Measurements from ENCODE around the gene PRDM16. TPM values are rescaled to one million over a fixed set of nuclear protein-coding genes. Genes with fewer than 3 reads are reported as not detected.

PRDM16 gene
- polyA plus RNA-seq, 3 donors, result not detected

DNA sequence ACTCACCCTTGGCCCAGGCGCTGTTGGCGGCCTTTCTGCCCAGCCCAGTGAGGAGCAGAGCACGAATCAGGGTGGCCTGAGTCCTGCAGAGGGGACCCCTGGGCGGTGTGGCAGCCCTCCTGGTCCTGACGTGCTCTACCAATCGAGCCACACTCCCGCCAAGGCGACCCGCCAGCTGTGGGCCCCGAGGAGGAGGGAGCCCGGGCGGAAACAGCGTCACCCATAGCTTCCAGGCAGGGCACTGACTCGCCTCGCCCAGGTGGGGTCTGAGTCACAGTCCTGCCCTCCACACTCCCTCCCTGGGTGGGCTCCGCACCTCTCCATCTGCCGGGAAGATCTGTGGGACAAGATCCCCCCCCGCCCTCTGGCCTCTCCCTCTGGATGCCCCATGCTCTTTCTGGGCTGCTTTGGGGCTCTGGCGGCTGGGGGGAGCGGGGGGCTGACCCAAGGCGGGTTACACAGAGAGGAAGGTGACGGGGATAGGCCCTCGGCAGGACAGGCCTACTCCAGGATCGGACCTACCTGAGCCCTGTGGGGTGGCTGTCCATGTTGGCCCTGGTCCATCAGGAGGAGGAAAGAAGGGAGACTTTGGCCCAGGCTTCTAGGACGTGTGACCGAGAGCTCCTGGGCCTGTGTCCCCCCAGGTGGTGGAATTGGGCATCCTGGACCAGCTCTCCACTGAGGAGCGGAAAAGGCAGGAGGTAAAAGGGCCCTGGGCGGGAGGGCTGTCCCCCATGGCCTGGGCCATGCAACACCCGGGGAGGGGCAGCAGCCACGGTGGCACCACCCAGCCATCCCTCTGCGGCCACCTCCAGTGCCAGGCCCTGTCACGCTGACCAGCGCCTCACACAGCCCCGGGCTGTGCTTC, 399.5 kb downstream of the PRDM16 start:
- Histone ChIP-seq H3K4me1 (ENCODE audit: control insufficient read depth in 1 of 2, insufficient read depth in 2 of 2, low read length in 2 of 2) (no peaks in the 10 kb centered on the region), H3K4me3 (replicated peaks in 1 of 3; ENCODE audit: low read depth in 2 of 3, low read length in 3 of 3) (no peak overlapping the region), H3K27ac (ENCODE audit: low read depth in 1 of 2, low read length in 2 of 2) (no peak overlapping the region), H4K20me1 (ENCODE audit: insufficient read depth, low read length) (no peaks in the 10 kb centered on the region), H3K4me2 (replicated peaks; ENCODE audit: extremely low read depth, low read length, poor library complexity, severe bottlenecking) (no peak overlapping the region), H3K9me3 (replicated peaks in 1 of 2; ENCODE audit: control insufficient read depth in 1 of 2, insufficient read depth in 1 of 2, low read length in 2 of 2) (no peaks in the 10 kb centered on the region), H3K36me3 (replicated peaks in 1 of 2; ENCODE audit: control insufficient read depth in 1 of 2, insufficient read depth in 2 of 2, low read length in 2 of 2) (no peaks in the 10 kb centered on the region), H2AFZ (ENCODE audit: insufficient read depth, low read depth, low read length, poor library complexity, severe bottlenecking) (no peak overlapping the region), H3K27me3 (ENCODE audit: control insufficient read depth in 2 of 2, insufficient read depth in 2 of 2, low read length in 2 of 2) (no peaks in the 10 kb centered on the region), H3K9ac (ENCODE audit: insufficient read depth, low read length, poor library complexity, severe bottlenecking) (no peak overlapping the region), H3K79me2 (ENCODE audit: insufficient read depth, low read length) (no peaks in the 10 kb centered on the region)
- no peak for DNase-seq
- Mint-ChIP-seq H3K4me3 (no peak overlapping the region), H3K4me1 (no peaks in the 10 kb centered on the region), H3K36me3 (no peaks in the 10 kb centered on the region), H3K27me3 (ENCODE audit: low read depth in 3 of 3) (peaks cover 2 to 5% (median 4%) of the 10 kb centered on the region in 3 donors), H3K27ac (no peak overlapping the region), H3K9me3 (peaks cover 0 to 1% (median 0%) of the 10 kb centered on the region in 7 donors)
- intact Hi-C loops (cut with micrococcal nuclease), result no loop called here
- TF ChIP-seq, protein P1, sequence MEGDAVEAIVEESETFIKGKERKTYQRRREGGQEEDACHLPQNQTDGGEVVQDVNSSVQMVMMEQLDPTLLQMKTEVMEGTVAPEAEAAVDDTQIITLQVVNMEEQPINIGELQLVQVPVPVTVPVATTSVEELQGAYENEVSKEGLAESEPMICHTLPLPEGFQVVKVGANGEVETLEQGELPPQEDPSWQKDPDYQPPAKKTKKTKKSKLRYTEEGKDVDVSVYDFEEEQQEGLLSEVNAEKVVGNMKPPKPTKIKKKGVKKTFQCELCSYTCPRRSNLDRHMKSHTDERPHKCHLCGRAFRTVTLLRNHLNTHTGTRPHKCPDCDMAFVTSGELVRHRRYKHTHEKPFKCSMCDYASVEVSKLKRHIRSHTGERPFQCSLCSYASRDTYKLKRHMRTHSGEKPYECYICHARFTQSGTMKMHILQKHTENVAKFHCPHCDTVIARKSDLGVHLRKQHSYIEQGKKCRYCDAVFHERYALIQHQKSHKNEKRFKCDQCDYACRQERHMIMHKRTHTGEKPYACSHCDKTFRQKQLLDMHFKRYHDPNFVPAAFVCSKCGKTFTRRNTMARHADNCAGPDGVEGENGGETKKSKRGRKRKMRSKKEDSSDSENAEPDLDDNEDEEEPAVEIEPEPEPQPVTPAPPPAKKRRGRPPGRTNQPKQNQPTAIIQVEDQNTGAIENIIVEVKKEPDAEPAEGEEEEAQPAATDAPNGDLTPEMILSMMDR (IDR thresholded peaks at IDR 0.05), result no peak
- 90% methylated on average over 32 of the region's 34 CpGs for WGBS (ENCODE audit: insufficient coverage)

DNA sequence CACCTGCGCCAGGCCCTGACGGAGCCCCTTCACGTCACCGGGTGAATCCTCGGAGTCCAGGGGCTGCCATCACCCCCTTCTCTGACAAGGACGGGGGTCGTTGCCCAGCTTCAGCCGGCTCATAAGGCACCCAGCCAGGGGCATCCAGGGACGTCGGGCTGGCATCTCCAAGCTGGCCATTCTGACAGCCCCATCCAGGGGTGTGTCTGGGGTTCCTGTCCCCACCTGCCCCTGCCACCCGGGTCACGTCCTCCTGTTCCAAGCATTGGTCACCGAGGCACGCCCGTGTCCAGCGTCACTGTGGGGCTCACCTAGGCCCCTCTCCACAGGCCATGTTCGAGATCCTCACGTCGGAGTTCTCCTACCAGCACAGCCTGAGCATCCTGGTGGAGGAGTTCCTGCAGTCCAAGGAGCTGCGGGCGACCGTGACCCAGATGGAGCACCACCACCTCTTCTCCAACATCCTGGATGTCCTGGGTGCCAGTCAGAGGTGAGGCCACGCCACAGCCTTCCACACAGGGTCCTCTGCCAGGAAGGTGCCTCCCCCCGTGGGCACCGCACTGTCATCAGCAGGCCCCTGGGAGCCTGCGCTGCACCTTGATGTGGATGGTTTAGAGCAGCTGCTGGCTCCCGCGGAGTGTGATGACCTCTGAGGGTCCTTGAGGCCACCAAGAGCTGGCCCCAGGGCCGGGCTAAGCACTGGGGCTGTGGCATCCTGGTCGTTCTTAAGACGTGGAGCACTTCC, 400.3 kb downstream of the PRDM16 start:
- Histone ChIP-seq H3K4me2 (replicated peaks; ENCODE audit: extremely low read depth, low read length, poor library complexity, severe bottlenecking) (no peak overlapping the region), H4K20me1 (ENCODE audit: insufficient read depth, low read length) (no peaks in the 10 kb centered on the region), H3K27ac (ENCODE audit: low read depth in 1 of 2, low read length in 2 of 2) (no peak overlapping the region), H2AFZ (ENCODE audit: insufficient read depth, low read depth, low read length, poor library complexity, severe bottlenecking) (no peak overlapping the region), H3K27me3 (ENCODE audit: control insufficient read depth in 2 of 2, insufficient read depth in 2 of 2, low read length in 2 of 2) (no peaks in the 10 kb centered on the region), H3K4me1 (ENCODE audit: control insufficient read depth in 1 of 2, insufficient read depth in 2 of 2, low read length in 2 of 2) (no peaks in the 10 kb centered on the region), H3K9ac (ENCODE audit: insufficient read depth, low read length, poor library complexity, severe bottlenecking) (no peak overlapping the region), H3K9me3 (replicated peaks in 1 of 2; ENCODE audit: control insufficient read depth in 1 of 2, insufficient read depth in 1 of 2, low read length in 2 of 2) (no peaks in the 10 kb centered on the region), H3K36me3 (replicated peaks in 1 of 2; ENCODE audit: control insufficient read depth in 1 of 2, insufficient read depth in 2 of 2, low read length in 2 of 2) (no peaks in the 10 kb centered on the region), H3K4me3 (replicated peaks in 1 of 3; ENCODE audit: low read depth in 2 of 3, low read length in 3 of 3) (no peak overlapping the region), H3K79me2 (ENCODE audit: insufficient read depth, low read length) (no peaks in the 10 kb centered on the region)
- H3K4me3 Mint-ChIP-seq, result no peak overlapping the region
- TF ChIP-seq, protein P1 (IDR thresholded peaks at IDR 0.05), result no peak
- intact Hi-C loops (cut with micrococcal nuclease), result no loop called here
- 94% methylated on average over 29 of the region's 31 CpGs for WGBS (ENCODE audit: insufficient coverage)
- H3K36me3 Mint-ChIP-seq, result no peaks in the 10 kb centered on the region
- peaks cover 2 to 5% (median 4%) of the 10 kb centered on the region in 3 donors for H3K27me3 Mint-ChIP-seq (ENCODE audit: low read depth in 3 of 3)
- H3K9me3 Mint-ChIP-seq, result peaks cover 0 to 1% (median 0%) of the 10 kb centered on the region in 7 donors
- no peaks in the 10 kb centered on the region for H3K4me1 Mint-ChIP-seq
- H3K27ac Mint-ChIP-seq, result no peak overlapping the region
- no peak for DNase-seq

All from CD14-positive monocyte (primary cell).